Omental fat pad (tissue), 4 donors: ENCODE results near the gene GLIS1. TPM values are rescaled to one million over a fixed set of nuclear protein-coding genes. Genes with fewer than 3 reads are reported as not detected.

Experiments
- ATAC-seq: fragments of 150-250 bp; one replicate; pipeline ENCODE4 v1.9.1; 2016; ENCODE audit warnings: mild to moderate bottlenecking, moderate library complexity; ENCODE audit not compliant: low FRiP score
- DNase-seq: peaks from one replicate; pipeline ENCODE4 v3.0.0-alpha.2; 2019; ENCODE audit warnings: low spot score
- total RNA-seq, 4 donors: library from RNA; depleted of rRNA; stranded (reverse); fragments of >200 nt; gene quantifications; one replicate each; pipeline ENCODE4 v1.1.0, GENCODE V29; 2016
- TF ChIP-seq, protein P1 (sequence below), 3 donors: fragments of 450-650 bp; IDR thresholded peaks; one replicate each; pipeline ENCODE4 v1.5.1; 2016 to 2017; ENCODE audit warnings: antibody characterized with exemption in 3 of 3, mild to moderate bottlenecking in 3 of 3, moderate library complexity in 2 of 3

The GLIS1 gene
- total RNA-seq, 4 donors from 2014 or later = 0.19 to 1.4 (median 0.75) TPM

DNA sequence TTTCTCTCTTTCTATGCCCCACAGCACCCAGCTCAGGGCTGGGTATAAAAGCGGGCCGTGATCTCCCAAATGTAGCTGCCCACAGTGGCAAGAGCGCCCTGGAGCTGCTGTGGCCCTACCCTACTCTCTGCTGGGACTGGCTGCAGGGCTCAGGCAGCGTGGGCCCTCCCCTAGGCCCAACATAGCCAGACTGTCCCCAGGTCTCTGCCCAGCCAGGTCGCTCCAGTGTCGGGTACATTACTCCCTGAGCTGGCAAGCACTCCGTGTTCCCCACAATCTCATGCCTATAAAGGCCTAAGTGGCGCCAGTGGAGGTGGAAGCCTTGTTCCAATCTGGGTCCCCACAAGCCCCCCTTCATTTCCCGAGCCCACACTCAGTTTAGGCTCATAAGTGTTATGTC is 66.2 kb downstream of the GLIS1 start:
- ATAC-seq (no peak), DNase-seq (no peak)
- TF ChIP-seq, protein P1, sequence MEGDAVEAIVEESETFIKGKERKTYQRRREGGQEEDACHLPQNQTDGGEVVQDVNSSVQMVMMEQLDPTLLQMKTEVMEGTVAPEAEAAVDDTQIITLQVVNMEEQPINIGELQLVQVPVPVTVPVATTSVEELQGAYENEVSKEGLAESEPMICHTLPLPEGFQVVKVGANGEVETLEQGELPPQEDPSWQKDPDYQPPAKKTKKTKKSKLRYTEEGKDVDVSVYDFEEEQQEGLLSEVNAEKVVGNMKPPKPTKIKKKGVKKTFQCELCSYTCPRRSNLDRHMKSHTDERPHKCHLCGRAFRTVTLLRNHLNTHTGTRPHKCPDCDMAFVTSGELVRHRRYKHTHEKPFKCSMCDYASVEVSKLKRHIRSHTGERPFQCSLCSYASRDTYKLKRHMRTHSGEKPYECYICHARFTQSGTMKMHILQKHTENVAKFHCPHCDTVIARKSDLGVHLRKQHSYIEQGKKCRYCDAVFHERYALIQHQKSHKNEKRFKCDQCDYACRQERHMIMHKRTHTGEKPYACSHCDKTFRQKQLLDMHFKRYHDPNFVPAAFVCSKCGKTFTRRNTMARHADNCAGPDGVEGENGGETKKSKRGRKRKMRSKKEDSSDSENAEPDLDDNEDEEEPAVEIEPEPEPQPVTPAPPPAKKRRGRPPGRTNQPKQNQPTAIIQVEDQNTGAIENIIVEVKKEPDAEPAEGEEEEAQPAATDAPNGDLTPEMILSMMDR (IDR thresholded peaks at IDR 0.05) = no peak

GRCh38 chr1:53672243-53672642 is 66.7 kb downstream of the GLIS1 start:
- no peak for DNase-seq
- no peak for ATAC-seq
- TF ChIP-seq, protein P1 (IDR thresholded peaks at IDR 0.05) = no peak

- ATAC-seq (no peak), DNase-seq (no peak)
- TF ChIP-seq, protein P1 (IDR thresholded peaks at IDR 0.05) = no peak
These were observed 69.3 kb downstream of the GLIS1 start for GRCh38 chr1:53669621-53670191.

- ATAC-seq (no peak), DNase-seq (no peak)
- TF ChIP-seq, protein P1 (IDR thresholded peaks at IDR 0.05) = no peak
These were observed 72.4 kb downstream of the GLIS1 start for GRCh38 chr1:53666566-53666965.

- TF ChIP-seq, protein P1 (IDR thresholded peaks at IDR 0.05) = no peak
- DNase-seq (no peak), ATAC-seq (no peak)
These were observed 73.0 kb downstream of the GLIS1 start for GRCh38 chr1:53665996-53666395.

DNA sequence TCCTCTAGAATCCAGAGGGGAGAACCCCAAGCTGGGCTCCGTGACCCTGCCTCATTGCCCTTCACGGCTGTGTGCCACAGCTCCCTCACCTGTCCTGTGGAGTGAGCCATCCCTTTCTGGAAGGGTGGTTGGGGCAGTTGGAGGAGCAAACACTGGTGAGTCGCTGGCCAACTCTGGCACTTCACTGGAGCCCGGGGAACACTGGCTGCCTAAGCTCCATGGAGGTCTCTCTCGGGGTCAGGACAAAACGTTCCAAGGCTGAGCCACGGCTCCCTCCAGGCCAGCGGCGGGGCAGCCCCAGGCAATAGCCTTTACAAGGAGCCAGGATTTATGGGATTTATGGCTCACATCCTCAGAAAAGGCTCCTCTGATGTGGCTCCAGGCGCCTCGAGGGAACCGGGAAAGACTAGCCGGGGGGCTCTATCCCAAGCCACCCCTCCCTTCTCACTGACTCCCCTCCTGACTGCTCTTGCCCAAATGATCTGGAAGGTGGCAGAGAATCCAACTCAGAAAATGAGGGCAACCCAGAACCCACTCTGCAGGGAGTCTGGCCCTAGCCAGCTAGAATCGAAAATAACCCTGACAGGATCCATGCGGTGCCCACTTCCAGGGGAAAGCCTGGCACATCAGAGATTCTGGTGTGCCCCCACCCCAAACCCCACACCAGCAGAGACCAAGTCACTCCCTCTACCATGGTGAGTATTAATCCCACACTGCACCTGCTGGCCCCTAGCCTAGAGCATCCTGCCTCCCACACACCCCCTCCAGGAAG is 75.2 kb downstream of the GLIS1 start:
- DNase-seq (no peak), ATAC-seq (no peak)
- TF ChIP-seq, protein P1 (IDR thresholded peaks at IDR 0.05) = no peak

GRCh38 chr1:53662951-53663350 is 76.0 kb downstream of the GLIS1 start:
- TF ChIP-seq, protein P1 (IDR thresholded peaks at IDR 0.05) = no peak
- DNase-seq (no peak), ATAC-seq (no peak)
